H9 (cell line): ENCODE data around the gene CERK. TPM values are rescaled to one million over a fixed set of nuclear protein-coding genes. Genes with fewer than 3 reads are reported as not detected.

ENCODE experiments used
- DNase-seq: peaks from one replicate; pipeline ENCODE4 v3.0.0-alpha.2; 2017
- H2AFZ ChIP-seq: one replicate; pipeline ENCODE4 v1.6.1; 2013; ENCODE audit warnings: mild to moderate bottlenecking, low read length, control low read depth, moderate library complexity
- H2AK5ac ChIP-seq: 2 replicates; pipeline ENCODE4 v1.6.1; 2013; ENCODE audit warnings: low read length, control low read depth, mixed read lengths; ENCODE audit not compliant: insufficient read length
- H2BK120ac ChIP-seq: one replicate; pipeline ENCODE4 v1.6.1; 2013; ENCODE audit warnings: low read depth, mild to moderate bottlenecking, low read length, control low read depth, inconsistent platforms; ENCODE audit not compliant: poor library complexity, severe bottlenecking
- H2BK12ac ChIP-seq: 2 replicates; pipeline ENCODE4 v1.6.1; 2013; ENCODE audit warnings: low read length, control low read depth, mixed read lengths, low read depth; ENCODE audit not compliant: insufficient read length
- H2BK15ac ChIP-seq: 2 replicates; pipeline ENCODE4 v1.6.1; 2013; ENCODE audit warnings: low read depth, low read length, control low read depth
- H2BK20ac ChIP-seq: one replicate; pipeline ENCODE4 v1.6.1; 2013; ENCODE audit warnings: low read depth, mild to moderate bottlenecking, low read length, control low read depth, inconsistent platforms; ENCODE audit not compliant: poor library complexity, severe bottlenecking
- H2BK5ac ChIP-seq: 2 replicates; pipeline ENCODE4 v1.6.1; 2013; ENCODE audit warnings: low read length, control low read depth, mixed read lengths; ENCODE audit not compliant: insufficient read length
- H3K14ac ChIP-seq: 2 replicates; pipeline ENCODE4 v1.6.1; 2013; ENCODE audit warnings: low read length, control low read depth; ENCODE audit not compliant: insufficient read depth
- H3K18ac ChIP-seq: 2 replicates; pipeline ENCODE4 v1.6.1; 2013; ENCODE audit warnings: low read depth, mild to moderate bottlenecking, mixed read lengths, low read length, control low read depth; ENCODE audit not compliant: insufficient read length
- H3K23ac ChIP-seq: 2 replicates; pipeline ENCODE4 v1.6.1; 2013; ENCODE audit warnings: low read length, control low read depth, mixed read lengths, low read depth; ENCODE audit not compliant: insufficient read length
- H3K23me2 ChIP-seq: 2 replicates; pipeline ENCODE4 v1.6.1; 2013; ENCODE audit warnings: low read depth, mild to moderate bottlenecking, mixed read lengths, low read length, control low read depth; ENCODE audit not compliant: insufficient read length, poor library complexity, severe bottlenecking
- H3K27ac ChIP-seq: 2 replicates; pipeline ENCODE4 v1.5.1; 2013; ENCODE audit warnings: low read length, control low read depth, mixed read lengths, low read depth; ENCODE audit not compliant: insufficient read length
- H3K27me3 ChIP-seq: 2 replicates; pipeline ENCODE4 v1.6.1; 2013; ENCODE audit warnings: low read length, control low read depth, inconsistent platforms; ENCODE audit not compliant: insufficient read depth
- H3K4ac ChIP-seq: 2 replicates; pipeline ENCODE4 v1.6.1; 2013; ENCODE audit warnings: low read depth, mild to moderate bottlenecking, control low read depth, inconsistent platforms, low read length, moderate library complexity
- H3K4me1 ChIP-seq: 2 replicates; pipeline ENCODE4 v1.6.1; 2013; ENCODE audit warnings: low read length, control low read depth, inconsistent platforms; ENCODE audit not compliant: insufficient read depth
- H3K4me2 ChIP-seq: 2 replicates; pipeline ENCODE4 v1.6.1; 2013; ENCODE audit warnings: low read length, control low read depth, mixed read lengths; ENCODE audit not compliant: insufficient read length, insufficient read depth
- H3K56ac ChIP-seq: 2 replicates; pipeline ENCODE4 v1.6.1; 2013; ENCODE audit warnings: low read depth, mild to moderate bottlenecking, mixed read lengths, low read length, control low read depth; ENCODE audit not compliant: insufficient read length
- H3K79me1 ChIP-seq: 2 replicates; pipeline ENCODE4 v1.6.1; 2013; ENCODE audit warnings: low read depth, mild to moderate bottlenecking, moderate library complexity, low read length, control low read depth, inconsistent platforms; ENCODE audit not compliant: insufficient read depth, poor library complexity, severe bottlenecking
- H3K79me2 ChIP-seq: 2 replicates; pipeline ENCODE4 v1.6.1; 2013; ENCODE audit warnings: low read length, control low read depth, inconsistent platforms; ENCODE audit not compliant: insufficient read depth
- H3K9ac ChIP-seq: 2 replicates; pipeline ENCODE4 v1.6.1; 2013; ENCODE audit warnings: low read length, control low read depth, mixed read lengths; ENCODE audit not compliant: insufficient read length; ENCODE audit errors: extremely low read depth
- H3K9me3 ChIP-seq: one replicate; pipeline ENCODE4 v1.6.1; 2013; ENCODE audit warnings: low read depth, low read length, inconsistent platforms; ENCODE audit not compliant: control insufficient read depth
- H3T11ph ChIP-seq: one replicate; pipeline ENCODE4 v1.6.1; 2013; ENCODE audit warnings: mild to moderate bottlenecking, low read length, control low read depth, inconsistent platforms
- H4K20me1 ChIP-seq: one replicate; pipeline ENCODE4 v1.6.1; 2013; ENCODE audit not compliant: control insufficient read depth, insufficient read length, insufficient read depth
- H4K5ac ChIP-seq: 2 replicates; pipeline ENCODE4 v1.6.1; 2013; ENCODE audit warnings: low read depth, mild to moderate bottlenecking, mixed read lengths, low read length, control low read depth; ENCODE audit not compliant: insufficient read length
- H4K8ac ChIP-seq: replicated peaks from 2 replicates; pipeline ENCODE4 v1.6.1; 2013; ENCODE audit warnings: low read length, control low read depth, mixed read lengths, low read depth; ENCODE audit not compliant: insufficient read length
- H4K91ac ChIP-seq: 2 replicates; pipeline ENCODE4 v1.6.1; 2013; ENCODE audit warnings: low read depth, mild to moderate bottlenecking, moderate library complexity, mixed read lengths, low read length, control low read depth; ENCODE audit not compliant: insufficient read length
- H3K27ac Mint-ChIP-seq, 3 experiments: 2 replicates in 2 of 3; 3 replicates in 1 of 3; pipeline ENCODE4 v1.8.0; 2020 to 2021; ENCODE audit warnings: mixed read lengths in 3 of 3, mild to moderate bottlenecking in 1 of 3, moderate library complexity in 1 of 3
- H3K27me3 Mint-ChIP-seq: 2 replicates; pipeline ENCODE4 v1.8.0; 2021; ENCODE audit warnings: low read depth, mild to moderate bottlenecking, moderate library complexity, mixed read lengths
- H3K36me3 Mint-ChIP-seq, 3 experiments: 2 replicates in 2 of 3; 3 replicates in 1 of 3; pipeline ENCODE4 v1.8.0; 2020 to 2021; ENCODE audit warnings: low read depth in 3 of 3, mixed read lengths in 3 of 3; ENCODE audit not compliant: insufficient read depth in 1 of 3
- H3K4me1 Mint-ChIP-seq, 2 experiments: 2 replicates each; pipeline ENCODE4 v1.8.0; 2020; ENCODE audit warnings: mixed read lengths in 2 of 2
- H3K4me3 Mint-ChIP-seq, 2 experiments: 2 replicates in 1 of 2; 3 replicates in 1 of 2; pipeline ENCODE4 v1.8.0; 2020 to 2021; ENCODE audit warnings: mild to moderate bottlenecking in 2 of 2, mixed read lengths in 2 of 2, moderate library complexity in 1 of 2
- H3K9me3 Mint-ChIP-seq, 2 experiments: 2 replicates in 1 of 2; 3 replicates in 1 of 2; pipeline ENCODE4 v1.8.0; 2020; ENCODE audit warnings: mild to moderate bottlenecking in 2 of 2, mixed read lengths in 2 of 2, moderate library complexity in 1 of 2
- CTCF ChIP-seq: fragments of 200-600 bp; sonication (generic); conservative IDR thresholded peaks from 3 replicates; pipeline ENCODE4 v1.8.0; 2021; ENCODE audit warnings: antibody characterized with exemption, mild to moderate bottlenecking
- WGBS: extraction: QIAGEN DNeasy Blood & Tissue Kit; methylation state at CpG from one replicate; pipeline ENCODE4 v1.1.7; 2013; ENCODE audit warnings: missing lambda C conversion rate, low lambda C conversion rate, mixed read lengths; ENCODE audit not compliant: insufficient read length; ENCODE audit errors: extremely low coverage; 5-methylcytosine and 5-hydroxymethylcytosine counted together
- total RNA-seq: library from RNA; stranded (reverse); gene quantifications from 2 replicates; pipeline ENCODE4 v1.2.1, GENCODE V29; 2021

The CERK gene
- total RNA-seq, 1 experiment from 2014 or later, result 47.1 TPM

DNA sequence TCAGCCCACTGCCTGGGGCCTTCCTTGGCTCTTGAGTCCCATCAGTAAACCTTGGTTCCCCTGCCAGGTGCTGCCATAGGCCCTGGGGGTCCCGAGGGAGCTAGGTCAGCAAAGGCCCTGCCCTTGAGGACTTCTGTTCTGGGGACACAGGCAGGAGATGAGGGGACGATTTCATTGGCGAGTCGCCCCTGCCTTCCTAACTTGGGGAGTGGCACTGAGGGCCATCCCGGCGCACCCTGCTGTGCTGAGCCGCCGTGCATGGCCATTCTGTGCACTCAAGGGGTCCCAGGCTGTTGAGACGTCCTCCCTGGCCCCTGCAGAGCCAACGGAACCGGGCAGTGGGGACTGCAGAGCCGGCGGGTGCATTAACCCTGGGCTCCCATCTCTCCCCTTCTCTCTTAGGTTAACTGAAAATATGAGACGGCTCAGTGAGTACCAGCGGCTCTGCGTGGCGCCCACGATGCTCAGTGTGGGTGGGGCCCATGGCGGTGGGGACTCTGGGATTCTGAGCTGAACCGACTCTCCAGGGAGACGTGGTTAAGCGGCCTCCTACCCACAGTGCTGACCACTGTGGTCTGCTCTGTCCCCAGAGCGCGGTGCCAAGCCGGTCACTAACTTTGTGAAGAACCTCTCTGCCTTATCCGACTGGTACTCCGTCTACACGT is 74.5 kb downstream of the CERK start:
- H3K4me2 ChIP-seq, result no peak overlapping the region
- no peak overlapping the region; a peak in 1 of 5 replicates for H3K4me3 Mint-ChIP-seq

More for the DNA sequence above, 74.5 kb downstream of the CERK start:
- no peak for DNase-seq
- Histone ChIP-seq H3K4ac (no peak overlapping the region), H3K18ac (no peak overlapping the region), H3K23ac (no peak overlapping the region), H4K20me1 (no peaks in the 10 kb centered on the region), H4K5ac (no peak overlapping the region), H4K8ac (no peak overlapping the region), H3K9me3 (no peaks in the 10 kb centered on the region), H2AFZ (no peak overlapping the region), H2BK12ac (no peak overlapping the region), H3K14ac (peak overlapping the region; percentile 13; the same call in 1 of the 2 replicates), H3K23me2 (no peaks in the 10 kb centered on the region), H2AK5ac (no peak overlapping the region), H4K91ac (no peak overlapping the region), H3K9ac (no peak overlapping the region), H3K27me3 (no peaks in the 10 kb centered on the region), H3K56ac (no peak overlapping the region), H2BK15ac (no peak overlapping the region), H3K79me2 (no peaks in the 10 kb centered on the region), H2BK5ac (no peak overlapping the region), H3K4me1 (no peaks in the 10 kb centered on the region), H2BK20ac (no peak overlapping the region), H3T11ph (no peak overlapping the region), H3K27ac (no peak overlapping the region), H3K79me1 (no peaks in the 10 kb centered on the region), H2BK120ac (no peak overlapping the region)
- Mint-ChIP-seq H3K27ac (peak overlapping the region in 1 of 3 experiments; percentile 48; a peak in 1 of 7 replicates), H3K27me3 (no peaks in the 10 kb centered on the region), H3K9me3 (no peaks in the 10 kb centered on the region), H3K4me1 (peaks cover 7 to 12% of the 10 kb centered on the region in 2 experiments), H3K36me3 (no peaks in the 10 kb centered on the region; a peak in 1 of 7 replicates)
- TF ChIP-seq CTCF, result no peak
- WGBS, result no CpG with 5 or more reads among the region's 28 CpGs
